Measurements from ENCODE around the gene SNX33. TPM values are rescaled to one million over a fixed set of nuclear protein-coding genes. Genes with fewer than 3 reads are reported as not detected.
"Not testable (repeated sequence)": the region's sequence is repeated elsewhere in the genome, so short reads cannot be mapped to it uniquely, and the experiment has no call there.

The SNX33 gene
- total and polyA plus RNA-seq, 2 experiments from 2014 or later = 6.2 to 21.2 TPM

GRCh38 chr15:75678324-75678690 lies 30.6 kb downstream of the SNX33 start:
- peaks cover 29% of the 10 kb centered on the region for H3K4me1 Mint-ChIP-seq
- peaks cover 17% of the 10 kb centered on the region for H3K27me3 Mint-ChIP-seq (ENCODE audit: insufficient read depth, low read depth, poor library complexity)
- Histone ChIP-seq H3F3A (replicated peaks; ENCODE audit: low read depth) (peaks cover 12% of the 10 kb centered on the region; the same call in 1 of the 2 replicates), H3K4me1 (ENCODE audit: insufficient read depth) (peaks cover 12% of the 10 kb centered on the region)
- H3K4me2 ChIP-seq; H4K20me1 ChIP-seq (replicated peaks; ENCODE audit: insufficient read depth); H3K36me3 ChIP-seq (ENCODE audit: insufficient read depth); H2AFZ ChIP-seq; H3K27ac ChIP-seq (ENCODE audit: low read depth); DNase-seq (ENCODE audit: low spot score); H3K4me3 Mint-ChIP-seq; H3K27me3 ChIP-seq (ENCODE audit: insufficient read depth); H3K9me2 ChIP-seq (ENCODE audit: insufficient read depth); H3K9me3 Mint-ChIP-seq; H3K4me3 ChIP-seq; H3K36me3 Mint-ChIP-seq (ENCODE audit: low read depth); ATAC-seq; H3K79me2 ChIP-seq (replicated peaks; ENCODE audit: insufficient read depth); H3K27ac Mint-ChIP-seq: not testable (repeated sequence)

- H2AFZ ChIP-seq = no peak overlapping the region
- peaks cover 12% of the 10 kb centered on the region; the same call in 1 of the 2 replicates for H3F3A ChIP-seq (replicated peaks; ENCODE audit: low read depth)
- DNase-seq (ENCODE audit: low spot score) (peak; percentile 60), ATAC-seq (peak; percentile 68)
- no peak overlapping the region for H3K4me3 ChIP-seq
- Mint-ChIP-seq H3K27me3 (ENCODE audit: insufficient read depth, low read depth, poor library complexity) (peaks cover 26% of the 10 kb centered on the region), H3K9me3 (no peaks in the 10 kb centered on the region), H3K27ac (peak overlapping the region; percentile 65; the same call in 1 of the 2 replicates), H3K4me3 (no peak overlapping the region; the same call in 2 of the 3 replicates), H3K4me1 (peaks cover 36% of the 10 kb centered on the region), H3K36me3 (ENCODE audit: low read depth) (no peaks in the 10 kb centered on the region; the same call in 2 of the 3 replicates)
- peaks cover 16% of the 10 kb centered on the region for H3K4me1 ChIP-seq (ENCODE audit: insufficient read depth)
- H3K36me3 ChIP-seq (ENCODE audit: insufficient read depth) = no peaks in the 10 kb centered on the region
- H3K4me2 ChIP-seq = 0 out of 2 replicates have a peak overlapping the region, but pooled peaks have one; percentile 51
- H3K27me3 ChIP-seq (ENCODE audit: insufficient read depth) = no peaks in the 10 kb centered on the region
- no peaks in the 10 kb centered on the region for H3K79me2 ChIP-seq (replicated peaks; ENCODE audit: insufficient read depth)
- H3K9me2 ChIP-seq (ENCODE audit: insufficient read depth) = no peaks in the 10 kb centered on the region
- no peak for TF ChIP-seq EZH2phosphoT487 (IDR thresholded peaks at IDR 0.05; ENCODE audit: unreplicated experiment)
- TF ChIP-seq ETS1 (IDR thresholded peaks at IDR 0.05) = no peak
- TF ChIP-seq CTCF (conservative IDR thresholded peaks at IDR 0.05; ENCODE audit: low read depth in 2 of 2) = no peak
- TF ChIP-seq REST (IDR thresholded peaks at IDR 0.05; ENCODE audit: unreplicated experiment) = no peak
- TF ChIP-seq POLR2AphosphoS5 (IDR thresholded peaks at IDR 0.05; ENCODE audit: low read depth) = no peak
- TF ChIP-seq CREB1 (CRISPR knock-in tag; IDR thresholded peaks at IDR 0.05; ENCODE audit: low read depth) = no peak
- peak overlapping the region; percentile 74; the same call in 1 of the 2 replicates for H3K27ac ChIP-seq (ENCODE audit: low read depth)
- no peaks in the 10 kb centered on the region for H4K20me1 ChIP-seq (replicated peaks; ENCODE audit: insufficient read depth)
Measured at GRCh38 chr15:75680007-75680789, 32.5 kb downstream of the SNX33 start.
